ENCODE measurements around the gene CYBC1.

The CYBC1 gene

DNA sequence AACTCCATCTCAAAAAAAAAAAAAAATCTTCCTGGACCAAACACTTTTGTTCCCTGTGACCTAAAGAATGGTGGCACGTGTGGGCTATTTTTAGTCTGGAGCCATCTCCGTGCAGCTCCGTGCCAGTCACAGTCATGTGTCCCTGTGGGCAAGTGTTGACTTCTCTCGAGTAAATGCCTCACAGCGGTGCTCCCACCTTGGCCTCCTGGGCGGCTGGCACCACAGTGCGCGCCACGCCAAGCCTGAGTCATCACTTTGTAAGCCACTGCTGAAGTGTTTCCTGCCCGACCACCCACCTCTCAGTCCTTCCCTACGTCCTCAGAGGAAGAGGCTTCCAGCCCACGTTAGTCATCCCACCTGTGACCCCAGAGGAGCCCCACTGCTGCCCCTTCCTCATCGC, 43.3 kb downstream of the CYBC1 start:
- no peak for DNase-seq

- DNase-seq, result no peak
Measured at GRCh38 chr17:82406131-82406671, 44.4 kb downstream of the CYBC1 start.

DNA sequence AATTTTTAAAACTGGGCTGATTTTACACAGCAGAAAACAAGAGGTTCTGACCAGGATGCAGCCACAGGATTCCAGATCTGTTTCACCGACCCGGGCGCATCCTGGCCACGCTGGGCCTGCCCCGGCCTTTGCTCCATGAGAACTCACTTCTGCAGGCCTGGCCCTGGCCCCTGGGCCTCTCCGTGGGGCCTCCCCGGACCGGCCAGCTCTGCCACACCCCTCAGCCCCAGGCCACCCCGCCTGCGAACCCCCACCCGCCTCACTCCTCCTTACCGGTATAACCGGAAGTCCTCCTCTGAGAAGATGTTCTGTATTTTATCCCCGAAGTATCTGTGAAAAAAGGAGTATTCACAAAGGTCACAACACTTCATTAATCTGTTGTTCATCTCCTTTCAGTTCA, 45.5 kb downstream of the CYBC1 start:
- DNase-seq, result no peak

DNA sequence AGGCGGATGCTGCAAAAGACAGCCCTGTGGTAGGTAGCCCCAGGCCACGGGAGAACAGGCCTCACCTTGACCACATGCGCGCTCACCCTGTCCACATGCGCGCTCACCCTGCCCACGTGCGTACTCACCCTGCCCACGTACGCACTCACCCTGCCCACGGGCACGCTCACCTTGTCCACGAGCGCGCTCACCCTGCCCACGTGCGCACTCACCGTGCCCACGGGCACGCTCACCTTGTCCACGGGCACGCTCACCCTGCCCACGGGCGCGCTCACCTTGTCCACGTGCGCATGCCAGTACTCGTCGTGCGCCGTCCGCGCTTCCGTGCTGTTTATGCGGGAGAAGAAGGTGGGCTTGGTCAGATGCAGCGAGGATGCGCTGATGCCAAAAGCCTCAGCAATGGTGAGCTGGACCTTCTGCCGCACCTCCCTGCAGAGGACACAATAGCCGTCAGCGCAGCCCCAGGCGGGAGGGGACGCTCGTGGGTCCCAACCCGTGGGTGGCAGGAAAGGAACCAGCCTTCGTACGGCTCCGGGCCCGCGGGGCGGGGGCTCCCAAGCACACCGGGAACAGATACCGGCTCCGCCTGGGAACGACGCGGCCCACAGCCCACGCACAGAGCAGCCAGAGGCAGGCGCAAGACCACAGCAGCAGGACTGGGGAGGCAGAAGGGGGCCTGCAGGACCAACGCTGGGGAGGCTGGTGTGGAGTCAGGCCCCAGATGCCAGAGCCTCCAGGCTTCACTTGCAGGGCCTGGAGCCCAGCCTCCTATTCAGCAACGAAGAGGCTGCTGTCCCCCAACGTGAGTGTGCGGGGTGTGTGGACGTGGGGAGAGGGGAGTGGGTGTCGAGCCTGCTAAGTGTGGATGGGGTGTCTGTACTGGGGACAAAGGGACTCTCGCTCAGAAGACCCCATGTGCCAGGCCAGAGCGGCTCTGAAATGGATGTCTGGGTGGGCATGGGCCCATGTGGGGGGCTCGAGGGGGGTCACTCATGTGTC, 46.6 kb downstream of the CYBC1 start:
- DNase-seq, result no peak

GRCh38 chr17:82402865-82403264, 47.7 kb downstream of the CYBC1 start:
- DNase-seq, result no peak

GRCh38 chr17:82400830-82401229, 49.7 kb downstream of the CYBC1 start:
- peak in 3 of 5 experiments; percentile 32 to 73 (median 38) for DNase-seq

- DNase-seq, result no peak
Measured at GRCh38 chr17:82400206-82400605, 50.3 kb downstream of the CYBC1 start.

DNA sequence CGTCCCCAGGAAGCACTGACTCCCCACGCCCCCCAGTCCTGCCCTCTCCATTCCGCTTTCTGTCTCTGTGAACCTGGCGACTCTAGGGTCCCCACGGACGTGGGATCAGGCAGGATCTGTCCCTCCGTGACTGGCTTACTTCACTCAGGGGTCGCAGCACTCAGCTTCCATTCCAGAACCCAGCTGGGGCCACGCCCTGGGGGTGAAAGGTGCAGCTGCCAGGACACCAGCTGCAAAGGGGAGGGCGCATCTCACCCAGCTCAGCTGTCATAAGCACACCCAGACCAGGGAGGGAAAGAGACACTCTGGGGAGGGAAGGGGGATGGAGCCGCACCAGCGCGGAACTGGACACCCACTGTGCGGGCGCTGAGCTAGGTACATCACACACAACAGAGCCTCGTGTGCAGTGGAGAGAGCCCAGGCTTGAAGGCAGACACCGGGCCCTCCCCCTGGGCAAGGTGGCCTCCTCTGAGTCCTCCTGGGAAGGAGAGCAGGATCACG, 50.9 kb downstream of the CYBC1 start:
- DNase-seq, result no peak

GRCh38 chr17:82399041-82399441, 51.5 kb downstream of the CYBC1 start:
- DNase-seq, result no peak

DNA sequence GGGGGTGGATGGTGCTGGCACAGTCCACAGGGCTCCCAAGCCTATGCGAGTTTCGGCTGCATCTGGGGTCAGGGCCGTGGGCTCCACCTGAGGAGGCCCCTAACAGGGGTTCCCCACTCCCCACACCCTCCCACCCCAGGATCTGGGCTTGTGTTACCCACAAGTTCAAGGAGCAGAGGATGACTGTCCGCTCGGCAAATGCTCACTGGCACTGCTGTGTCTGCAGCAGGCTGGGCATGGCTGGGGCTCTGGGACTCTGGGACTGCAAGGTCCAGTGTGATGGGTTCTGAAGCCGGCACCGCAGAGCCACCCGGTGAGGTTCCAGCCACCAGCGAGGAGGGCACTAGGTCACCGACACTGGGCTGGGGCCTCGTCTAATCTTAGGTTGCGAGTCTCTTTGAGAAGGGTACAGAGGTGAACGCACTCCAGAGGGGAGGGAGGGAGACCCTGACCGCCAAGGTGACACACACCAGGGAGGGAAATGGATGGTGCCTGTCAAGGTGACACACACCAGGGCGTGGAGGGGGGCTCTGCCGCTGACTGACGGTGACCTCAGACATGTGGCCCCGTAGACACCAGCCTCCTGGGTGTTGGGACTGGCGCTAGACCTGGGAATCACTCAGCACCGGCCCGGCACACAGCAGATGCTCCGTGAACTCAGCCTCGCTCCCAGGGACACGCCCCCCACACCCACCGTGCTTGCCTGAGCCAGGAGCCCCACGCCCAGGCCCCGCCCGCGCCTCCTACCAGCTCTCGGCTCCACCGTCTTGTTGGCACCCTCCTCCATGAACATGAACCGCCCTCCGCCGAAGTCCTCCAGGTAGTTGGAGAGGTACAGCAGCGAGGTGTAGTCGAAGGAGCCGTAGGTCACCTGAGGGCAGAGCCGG, 52.9 kb downstream of the CYBC1 start:
- no peak for DNase-seq

DNA sequence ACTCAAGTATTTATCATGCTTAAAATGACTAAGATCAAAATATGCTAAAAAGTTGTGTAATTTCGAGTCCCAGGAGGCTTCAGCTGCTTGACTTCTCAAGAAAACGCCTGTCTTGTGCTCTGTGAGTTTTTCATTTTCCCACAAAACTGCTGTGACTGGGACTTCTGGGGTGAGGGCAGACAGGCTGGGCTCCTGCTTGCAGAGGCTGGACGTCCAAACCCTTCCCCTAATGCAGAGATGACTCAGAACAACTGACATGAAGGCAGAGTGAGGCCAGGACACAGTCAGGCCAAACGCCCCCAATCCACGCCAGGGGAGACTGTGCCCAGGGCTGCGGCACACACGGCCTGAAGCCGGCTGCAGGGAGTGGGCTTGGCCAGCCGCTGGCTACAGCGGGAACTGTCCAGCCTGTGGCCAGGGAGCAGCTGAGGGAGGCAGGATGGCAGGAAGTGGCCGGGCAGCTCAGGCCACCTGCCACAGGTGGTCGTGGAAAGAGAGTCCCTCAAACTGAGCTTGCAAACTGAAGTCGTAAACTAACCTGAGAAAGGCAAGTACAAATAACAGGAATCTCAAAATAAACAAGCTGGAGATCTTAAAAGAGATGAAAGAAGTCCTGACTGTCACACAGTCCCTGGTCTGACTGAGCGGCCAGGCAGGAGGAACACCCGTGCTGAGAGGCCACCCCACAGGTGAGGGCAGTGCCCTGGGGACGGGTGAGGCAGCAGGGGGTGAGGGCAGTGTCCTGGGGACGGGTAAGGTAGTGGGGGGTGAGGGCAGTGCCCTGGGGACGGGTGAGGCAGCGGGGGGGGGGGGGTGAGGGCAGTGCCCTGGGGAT, 53.7 kb downstream of the CYBC1 start:
- DNase-seq, result no peak

DNA sequence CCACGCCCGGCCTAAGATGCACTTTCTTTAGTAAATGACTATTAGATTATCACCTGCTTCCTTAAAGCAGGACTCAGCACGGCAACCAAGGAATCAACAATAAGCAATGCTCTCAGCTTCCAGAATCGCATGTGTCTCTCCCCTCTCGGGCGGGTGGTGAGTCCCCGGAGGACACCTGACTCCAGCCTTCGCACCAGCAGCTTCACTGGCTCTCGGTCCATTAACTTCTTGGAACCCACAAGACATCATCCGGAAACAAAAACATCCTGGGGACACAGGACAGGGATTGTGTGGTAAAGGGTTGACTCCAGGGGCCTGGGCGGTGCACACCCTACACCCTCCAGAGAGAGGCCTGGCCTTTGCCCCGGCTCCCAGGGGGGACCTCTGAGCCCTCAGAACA, 56.3 kb downstream of the CYBC1 start:
- DNase-seq, result no peak

- DNase-seq, result no peak
Measured at GRCh38 chr17:82392941-82393340, 57.6 kb downstream of the CYBC1 start.
